K562 (cell line): ENCODE results near the gene FRYL. TPM values are rescaled to one million over a fixed set of nuclear protein-coding genes. Genes with fewer than 3 reads are reported as not detected.
A peak's percentile ranks its signal among the peaks of the same experiment; 100 is the strongest.

Source experiments
- ETS1 ChIP-seq: conservative IDR thresholded peaks from 2 replicates; pipeline ENCODE4 v1.6.1; 2011; ENCODE audit warnings: low read depth, mild to moderate bottlenecking, low read length; ENCODE audit not compliant: control insufficient read depth
- HDGF ChIP-seq: fragments of 450-650 bp; IDR thresholded peaks from 2 replicates; pipeline ENCODE4 v1.6.1; 2016
- L3MBTL2 ChIP-seq: fragments of 450-650 bp; IDR thresholded peaks from 2 replicates; pipeline ENCODE4 v1.6.1; 2016; ENCODE audit warnings: mild to moderate bottlenecking, moderate library complexity
- MAFK ChIP-seq: IDR thresholded peaks from 2 replicates; pipeline ENCODE4 v1.6.1; 2011; ENCODE audit warnings: low read length, improper control_type of control experiment
- NONO ChIP-seq, 2 experiments: fragments of 200-400 bp in 1 of 2; fragments of 450-650 bp in 1 of 2; formaldehyde crosslinking in 1 of 2; IDR thresholded peaks; 2 replicates each; pipeline ENCODE4 v1.6.1; 2017; ENCODE audit warnings: low read depth in 2 of 2, mild to moderate bottlenecking in 2 of 2, moderate library complexity in 2 of 2, low read length in 1 of 2
- RBM22 ChIP-seq: fragments of 200-400 bp; formaldehyde crosslinking; IDR thresholded peaks from 2 replicates; pipeline ENCODE4 v1.6.1; 2018; ENCODE audit warnings: low read length, low read depth; ENCODE audit not compliant: poor library complexity, severe bottlenecking
- RCOR1 ChIP-seq, 2 experiments: IDR thresholded peaks; 2 replicates each; pipeline ENCODE4 v1.6.1; 2012; ENCODE audit warnings: low read depth in 2 of 2, low read length in 2 of 2, borderline replicate concordance in 1 of 2, improper control_type of control experiment in 1 of 2
- SLC30A9 ChIP-seq: fragments of 250-450 bp; sonication (Bioruptor Pico); IDR thresholded peaks from 2 replicates; pipeline ENCODE4 v1.8.0; 2022; ENCODE audit warnings: mild to moderate bottlenecking, moderate library complexity
- YBX1 ChIP-seq: fragments of 450-650 bp; IDR thresholded peaks from 2 replicates; pipeline ENCODE4 v1.7.1; 2016; ENCODE audit warnings: mild to moderate bottlenecking
- ZBTB43 ChIP-seq: sonication (generic); formaldehyde crosslinking; IDR thresholded peaks from 2 replicates; pipeline ENCODE4 v1.8.0; 2023; ENCODE audit warnings: mild to moderate bottlenecking, missing genetic modification reagents
- ZEB2 ChIP-seq: fragments of 450-650 bp; IDR thresholded peaks from 2 replicates; pipeline ENCODE4 v1.6.1; 2016
- ZNF695 ChIP-seq: fragments of 450-650 bp; formaldehyde crosslinking; IDR thresholded peaks from 2 replicates; pipeline ENCODE4 v1.4.0; 2020; ENCODE audit warnings: mild to moderate bottlenecking, moderate library complexity
- polyA plus RNA-seq, 8 experiments: library from polyadenylated mRNA; depleted of rRNA in 4 of 8; stranded (reverse) in 5 of 8; unstranded in 3 of 8; fragments of >200 nt; fragmentation: Nextera tagmentation in 2 of 8; fragmentation: Illumina TruSeq in 1 of 8; extraction: Ambion mirVana in 2 of 8; extraction: Trizol in 1 of 8; gene quantifications; 2 replicates each; pipeline versions ENCODE4 v1.2.1 to v1.2.3, GENCODE V29; 2011 to 2014; ENCODE audit warnings: inconsistent platforms in 1 of 8, missing spikeins in 1 of 8
- total RNA-seq, 7 experiments: library from RNA; depleted of rRNA in 6 of 7; stranded (reverse); fragments of >200 nt in 6 of 7; fragmentation: Illumina TruSeq in 2 of 7; extraction: Trizol in 2 of 7; gene quantifications; 2 replicates each; pipeline versions ENCODE4 v1.2.1 to v1.2.3, GENCODE V29; 2011 to 2021; ENCODE audit warnings: low replicate concordance in 1 of 7
- TF ChIP-seq, protein P1 (sequence below): sonication (generic); formaldehyde crosslinking; IDR thresholded peaks from 2 replicates; pipeline ENCODE4 v1.8.0; 2022; ENCODE audit warnings: mild to moderate bottlenecking, missing genetic modification reagents
- TF ChIP-seq, protein P2 (sequence below), 2 experiments: fragments of 450-650 bp in 1 of 2; sonication (generic) in 1 of 2; formaldehyde crosslinking in 1 of 2; IDR thresholded peaks; 2 replicates each; pipeline versions ENCODE4 v1.7.1 to v1.9.0; 2016 to 2022; ENCODE audit warnings: inconsistent platforms in 1 of 2, mild to moderate bottlenecking in 1 of 2, missing genetic modification reagents in 1 of 2

Gene FRYL
- total and polyA plus RNA-seq, 9 of the 15 experiments (the other 6 are each of a cell fraction or from before 2014, with no cell fraction given) = 7.2 to 34.9 (median 15.9) TPM

DNA sequence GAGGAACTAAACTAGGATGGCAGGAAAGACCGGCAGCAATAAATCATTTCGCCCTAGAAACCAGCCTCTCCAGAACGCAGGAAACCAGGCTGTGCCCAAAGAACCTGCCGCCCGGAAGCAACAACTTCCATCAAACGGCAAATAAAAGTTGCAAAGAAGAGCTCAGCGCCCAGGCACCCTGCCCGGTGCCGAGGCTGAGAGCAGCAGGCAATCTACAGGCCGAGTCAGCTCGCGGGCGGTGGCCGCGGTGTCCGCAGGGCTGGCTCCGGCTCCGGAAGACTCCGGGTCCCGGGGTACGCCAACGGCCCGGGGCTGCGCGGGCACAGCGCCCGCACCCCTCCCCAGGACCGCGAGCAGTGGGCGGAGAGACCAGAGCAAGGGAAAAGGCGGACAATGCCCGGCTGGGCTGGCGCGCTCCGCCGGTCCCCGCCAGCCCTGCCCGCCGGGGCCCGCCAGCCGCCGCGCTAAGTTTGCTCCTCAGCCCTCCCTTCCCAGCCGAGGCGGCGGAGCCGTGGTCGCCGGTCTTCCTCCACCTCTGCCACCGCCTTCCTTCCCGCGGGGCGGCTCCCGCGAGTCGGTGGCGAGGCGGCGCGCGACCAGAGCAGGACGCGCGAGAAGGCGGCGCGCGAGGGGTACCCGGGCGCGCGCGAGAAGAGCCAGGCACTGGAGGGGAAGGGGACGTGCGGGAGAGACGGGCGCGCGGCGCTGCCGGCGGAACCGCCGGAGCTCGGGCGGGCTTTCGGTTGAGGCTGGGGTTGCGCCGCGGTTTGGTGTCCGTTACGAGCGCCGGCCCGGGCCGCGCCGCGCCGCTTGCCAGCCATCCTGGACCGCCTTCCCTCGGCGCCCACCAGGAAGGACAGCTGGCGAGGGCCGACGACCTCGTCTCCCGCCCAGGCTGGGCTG lies 733 bp downstream of the FRYL start (continued):
- TF ChIP-seq, protein P1, sequence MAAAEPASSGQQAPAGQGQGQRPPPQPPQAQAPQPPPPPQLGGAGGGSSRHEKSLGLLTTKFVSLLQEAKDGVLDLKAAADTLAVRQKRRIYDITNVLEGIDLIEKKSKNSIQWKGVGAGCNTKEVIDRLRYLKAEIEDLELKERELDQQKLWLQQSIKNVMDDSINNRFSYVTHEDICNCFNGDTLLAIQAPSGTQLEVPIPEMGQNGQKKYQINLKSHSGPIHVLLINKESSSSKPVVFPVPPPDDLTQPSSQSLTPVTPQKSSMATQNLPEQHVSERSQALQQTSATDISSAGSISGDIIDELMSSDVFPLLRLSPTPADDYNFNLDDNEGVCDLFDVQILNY = no peak
- TF ChIP-seq NONO (IDR thresholded peaks at IDR 0.05; ENCODE audit: low read depth in 2 of 2, low read length in 1 of 2) (peak in 1 of 2 experiments; percentile 49; a peak in 1 of 4 replicates), MAFK (no peak), ZBTB43 (CRISPR knock-in tag) (0 out of 2 replicates have a peak, but pooled peaks have one; percentile 17), RBM22 (peak; percentile 49), ETS1 (peak; percentile 42; the same call in 1 of the 2 replicates), RCOR1 (IDR thresholded peaks at IDR 0.05; ENCODE audit: borderline replicate concordance in 1 of 2, low read depth in 2 of 2, low read length in 2 of 2) (no peak), YBX1 (no peak), ZEB2 (no peak), L3MBTL2 (0 out of 2 replicates have a peak, but pooled peaks have one; percentile 22), HDGF (no peak), ZNF695 (CRISPR knock-in tag) (no peak), SLC30A9 (no peak)
- TF ChIP-seq, protein P2, sequence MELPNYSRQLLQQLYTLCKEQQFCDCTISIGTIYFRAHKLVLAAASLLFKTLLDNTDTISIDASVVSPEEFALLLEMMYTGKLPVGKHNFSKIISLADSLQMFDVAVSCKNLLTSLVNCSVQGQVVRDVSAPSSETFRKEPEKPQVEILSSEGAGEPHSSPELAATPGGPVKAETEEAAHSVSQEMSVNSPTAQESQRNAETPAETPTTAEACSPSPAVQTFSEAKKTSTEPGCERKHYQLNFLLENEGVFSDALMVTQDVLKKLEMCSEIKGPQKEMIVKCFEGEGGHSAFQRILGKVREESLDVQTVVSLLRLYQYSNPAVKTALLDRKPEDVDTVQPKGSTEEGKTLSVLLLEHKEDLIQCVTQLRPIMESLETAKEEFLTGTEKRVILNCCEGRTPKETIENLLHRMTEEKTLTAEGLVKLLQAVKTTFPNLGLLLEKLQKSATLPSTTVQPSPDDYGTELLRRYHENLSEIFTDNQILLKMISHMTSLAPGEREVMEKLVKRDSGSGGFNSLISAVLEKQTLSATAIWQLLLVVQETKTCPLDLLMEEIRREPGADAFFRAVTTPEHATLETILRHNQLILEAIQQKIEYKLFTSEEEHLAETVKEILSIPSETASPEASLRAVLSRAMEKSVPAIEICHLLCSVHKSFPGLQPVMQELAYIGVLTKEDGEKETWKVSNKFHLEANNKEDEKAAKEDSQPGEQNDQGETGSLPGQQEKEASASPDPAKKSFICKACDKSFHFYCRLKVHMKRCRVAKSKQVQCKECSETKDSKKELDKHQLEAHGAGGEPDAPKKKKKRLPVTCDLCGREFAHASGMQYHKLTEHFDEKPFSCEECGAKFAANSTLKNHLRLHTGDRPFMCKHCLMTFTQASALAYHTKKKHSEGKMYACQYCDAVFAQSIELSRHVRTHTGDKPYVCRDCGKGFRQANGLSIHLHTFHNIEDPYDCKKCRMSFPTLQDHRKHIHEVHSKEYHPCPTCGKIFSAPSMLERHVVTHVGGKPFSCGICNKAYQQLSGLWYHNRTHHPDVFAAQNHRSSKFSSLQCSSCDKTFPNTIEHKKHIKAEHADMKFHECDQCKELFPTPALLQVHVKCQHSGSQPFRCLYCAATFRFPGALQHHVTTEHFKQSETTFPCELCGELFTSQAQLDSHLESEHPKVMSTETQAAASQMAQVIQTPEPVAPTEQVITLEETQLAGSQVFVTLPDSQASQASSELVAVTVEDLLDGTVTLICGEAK (IDR thresholded peaks at IDR 0.05) = no peak
- TF ChIP-seq, protein P2 (CRISPR knock-in tag; IDR thresholded peaks at IDR 0.05) = no peak
